Karpas-422 (cell line): ENCODE measurements around the gene NIPAL1. TPM values are rescaled to one million over a fixed set of nuclear protein-coding genes. Genes with fewer than 3 reads are reported as not detected.

Source experiments
- DNase-seq: peaks from one replicate; pipeline ENCODE4 v3.0.0-alpha.2; 2015
- H2AFZ ChIP-seq: fragments of 200-600 bp; sonication (generic); 2 replicates; pipeline ENCODE4 v1.6.1; 2014; ENCODE audit warnings: antibody characterized with exemption, low read length, mixed read lengths
- H3K27ac ChIP-seq: fragments of 200-600 bp; sonication (generic); 2 replicates; pipeline ENCODE4 v1.5.1; 2014; ENCODE audit warnings: mild to moderate bottlenecking, low read length, moderate library complexity
- H3K27me3 ChIP-seq: fragments of 200-600 bp; sonication (generic); 2 replicates; pipeline ENCODE4 v1.6.1; 2014; ENCODE audit warnings: low read length, mixed read lengths
- H3K36me3 ChIP-seq: fragments of 200-600 bp; sonication (generic); 2 replicates; pipeline ENCODE4 v1.6.1; 2014; ENCODE audit warnings: low read length, mixed read lengths; ENCODE audit not compliant: insufficient read depth
- H3K4me1 ChIP-seq: fragments of 200-600 bp; sonication (generic); 2 replicates; pipeline ENCODE4 v1.6.1; 2014; ENCODE audit warnings: mild to moderate bottlenecking, low read length, mixed read lengths
- H3K4me2 ChIP-seq: fragments of 200-600 bp; sonication (generic); 2 replicates; pipeline ENCODE4 v1.6.1; 2014; ENCODE audit warnings: low read length, low read depth, mild to moderate bottlenecking; ENCODE audit not compliant: poor library complexity, severe bottlenecking
- H3K4me3 ChIP-seq: fragments of 200-600 bp; sonication (generic); 2 replicates; pipeline ENCODE4 v1.5.1; 2014; ENCODE audit warnings: mild to moderate bottlenecking, antibody characterized with exemption, low read length, mixed read lengths
- H3K79me2 ChIP-seq: fragments of 200-600 bp; sonication (generic); 2 replicates; pipeline ENCODE4 v1.6.1; 2014; ENCODE audit warnings: mild to moderate bottlenecking, low read length, mixed read lengths
- H3K9ac ChIP-seq: fragments of 200-600 bp; sonication (generic); 2 replicates; pipeline ENCODE4 v1.6.0; 2014; ENCODE audit warnings: low read length
- H3K9me2 ChIP-seq: fragments of 200-600 bp; sonication (generic), shearing (Covaris generic); replicated peaks from 2 replicates; pipeline ENCODE4 v1.6.0; 2014; ENCODE audit warnings: mild to moderate bottlenecking, low read length, moderate library complexity; ENCODE audit not compliant: insufficient read depth
- H3K9me3 ChIP-seq: fragments of 300-700, 200-600 bp; sonication (generic); 2 replicates; pipeline ENCODE4 v1.6.1; 2014; ENCODE audit warnings: low read length, mixed read lengths
- H4K20me1 ChIP-seq: fragments of 200-600 bp; sonication (generic); 2 replicates; pipeline ENCODE4 v1.6.1; 2014; ENCODE audit warnings: mild to moderate bottlenecking, antibody characterized with exemption, low read length, low read depth; ENCODE audit not compliant: insufficient read depth
- total RNA-seq: library from RNA; depleted of rRNA; stranded (reverse); fragments of >200 nt; shearing (Covaris generic); gene quantifications from 2 replicates; pipeline ENCODE4 v1.2.3, GENCODE V29; 2014; ENCODE audit warnings: low replicate concordance

Gene NIPAL1
- total RNA-seq, 1 experiment from 2014 or later: 0.89 TPM

DNA sequence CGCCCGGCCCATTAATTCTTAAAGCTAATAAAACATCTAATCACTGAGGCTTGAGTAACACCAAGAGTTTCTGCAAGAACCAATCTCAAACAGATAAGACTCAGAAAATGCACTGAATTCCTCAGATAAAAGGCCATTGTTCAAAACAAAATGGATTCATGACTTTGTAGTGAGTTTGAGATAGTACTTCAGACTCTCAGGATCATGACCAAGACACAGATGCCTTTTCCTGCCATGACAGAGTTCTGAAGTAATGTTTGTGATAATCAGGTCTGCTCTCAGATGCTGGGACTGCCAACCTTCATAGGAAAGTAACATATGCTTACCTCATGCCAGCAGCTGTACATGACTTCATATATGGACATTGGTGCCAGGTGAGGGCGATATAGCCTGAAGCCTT is 54.6 kb downstream of the NIPAL1 start:
- H4K20me1 ChIP-seq: no peaks in the 10 kb centered on the region
- no peaks in the 10 kb centered on the region for H3K9me2 ChIP-seq
- no peaks in the 10 kb centered on the region for H3K27me3 ChIP-seq
- no peaks in the 10 kb centered on the region for H3K79me2 ChIP-seq
- H3K36me3 ChIP-seq: no peaks in the 10 kb centered on the region
- no peak overlapping the region for H3K4me2 ChIP-seq
- H3K4me1 ChIP-seq: no peaks in the 10 kb centered on the region
- H3K27ac ChIP-seq: no peak overlapping the region
- no peak overlapping the region for H2AFZ ChIP-seq
- no peaks in the 10 kb centered on the region for H3K9me3 ChIP-seq
- DNase-seq: no peak
- H3K9ac ChIP-seq: no peak overlapping the region
- H3K4me3 ChIP-seq: no peak overlapping the region

DNA sequence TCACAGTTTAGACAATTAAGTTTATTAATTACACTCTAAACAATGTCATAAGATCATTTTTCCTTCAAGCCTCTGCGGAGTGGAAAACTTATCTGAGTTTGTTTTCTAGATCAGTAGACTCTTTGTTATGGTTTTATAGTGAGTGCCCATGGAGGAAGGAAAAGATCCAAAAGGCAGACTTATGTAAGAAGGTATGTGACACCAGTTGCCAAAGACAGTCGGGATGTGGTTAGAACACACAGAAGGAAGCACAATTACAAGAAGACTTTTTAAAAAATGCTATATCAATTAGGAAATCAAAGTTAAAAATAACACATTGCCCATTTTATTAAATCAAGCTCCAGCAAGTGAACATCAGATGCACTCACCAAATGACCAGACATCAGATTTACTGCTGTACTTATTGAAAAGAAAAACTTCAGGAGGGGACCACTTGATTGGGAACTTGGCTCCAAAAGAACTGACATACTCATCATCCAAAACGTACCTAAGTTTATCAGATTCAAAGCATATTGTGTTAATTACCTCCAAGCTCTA is 57.1 kb downstream of the NIPAL1 start:
- no peak overlapping the region for H2AFZ ChIP-seq
- H3K36me3 ChIP-seq: no peaks in the 10 kb centered on the region

DNA sequence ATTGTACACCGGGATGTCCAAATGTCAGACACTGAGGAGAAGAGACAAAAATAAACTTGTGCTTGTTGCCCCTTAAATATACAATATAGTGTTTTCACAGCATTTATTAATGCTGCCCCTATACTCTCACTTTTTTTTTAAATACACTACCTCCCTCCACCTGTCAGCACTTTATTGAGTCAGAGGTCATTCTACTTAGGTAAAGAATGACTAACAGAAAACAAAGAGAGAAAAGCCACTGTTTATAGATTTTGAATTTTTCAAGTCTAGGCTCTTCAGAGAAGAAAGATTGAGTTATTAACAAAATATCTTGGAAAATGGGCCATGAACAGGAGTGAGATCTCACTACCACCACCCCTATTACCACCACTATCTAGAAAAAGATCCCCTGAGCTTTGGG is 58.1 kb downstream of the NIPAL1 start:
- Histone ChIP-seq H3K9ac (no peak overlapping the region), H3K79me2 (no peaks in the 10 kb centered on the region), H3K27ac (no peak overlapping the region), H3K4me2 (no peak overlapping the region), H3K27me3 (no peaks in the 10 kb centered on the region), H3K9me2 (no peaks in the 10 kb centered on the region), H3K4me1 (no peaks in the 10 kb centered on the region), H3K9me3 (no peaks in the 10 kb centered on the region), H4K20me1 (no peaks in the 10 kb centered on the region), H3K36me3 (no peaks in the 10 kb centered on the region), H2AFZ (no peak overlapping the region), H3K4me3 (no peak overlapping the region)
- DNase-seq: no peak

More for the DNA sequence above, 57.1 kb downstream of the NIPAL1 start:
- Histone ChIP-seq H3K4me2 (no peak overlapping the region), H3K9me2 (no peaks in the 10 kb centered on the region), H3K27ac (no peak overlapping the region), H3K4me1 (no peaks in the 10 kb centered on the region), H3K79me2 (no peaks in the 10 kb centered on the region), H3K9me3 (no peaks in the 10 kb centered on the region), H3K27me3 (no peaks in the 10 kb centered on the region), H3K9ac (no peak overlapping the region), H3K4me3 (no peak overlapping the region), H4K20me1 (no peaks in the 10 kb centered on the region)
- peak; percentile 9 for DNase-seq

DNA sequence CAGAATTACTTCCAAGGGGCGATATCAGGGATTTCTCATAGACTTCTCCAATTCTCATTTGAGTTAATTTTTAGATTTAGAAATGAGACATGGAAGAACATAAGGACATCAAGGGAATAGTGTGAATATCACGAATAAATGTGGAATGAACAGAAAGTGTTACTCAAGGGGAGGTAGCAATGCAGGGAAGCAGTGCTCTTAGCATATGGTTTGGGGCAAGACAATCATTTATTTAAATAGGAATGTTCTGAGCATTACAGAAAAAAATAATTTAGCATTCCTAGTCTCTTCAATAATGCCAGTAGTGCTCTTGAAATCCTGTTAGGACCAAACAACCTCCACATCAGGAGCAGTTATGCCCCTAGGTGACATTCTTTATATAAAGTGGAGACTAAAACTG is 61.9 kb downstream of the NIPAL1 start:
- no peaks in the 10 kb centered on the region for H3K36me3 ChIP-seq
- H3K9me2 ChIP-seq: no peaks in the 10 kb centered on the region
- no peaks in the 10 kb centered on the region for H3K9me3 ChIP-seq
- no peak overlapping the region for H3K27ac ChIP-seq
- no peaks in the 10 kb centered on the region for H3K27me3 ChIP-seq
- no peaks in the 10 kb centered on the region for H3K79me2 ChIP-seq
- H4K20me1 ChIP-seq: no peaks in the 10 kb centered on the region
- no peaks in the 10 kb centered on the region for H3K4me1 ChIP-seq
- no peak overlapping the region for H3K4me3 ChIP-seq
- no peak overlapping the region for H3K4me2 ChIP-seq
- H2AFZ ChIP-seq: no peak overlapping the region
- no peak for DNase-seq
- no peak overlapping the region for H3K9ac ChIP-seq

DNA sequence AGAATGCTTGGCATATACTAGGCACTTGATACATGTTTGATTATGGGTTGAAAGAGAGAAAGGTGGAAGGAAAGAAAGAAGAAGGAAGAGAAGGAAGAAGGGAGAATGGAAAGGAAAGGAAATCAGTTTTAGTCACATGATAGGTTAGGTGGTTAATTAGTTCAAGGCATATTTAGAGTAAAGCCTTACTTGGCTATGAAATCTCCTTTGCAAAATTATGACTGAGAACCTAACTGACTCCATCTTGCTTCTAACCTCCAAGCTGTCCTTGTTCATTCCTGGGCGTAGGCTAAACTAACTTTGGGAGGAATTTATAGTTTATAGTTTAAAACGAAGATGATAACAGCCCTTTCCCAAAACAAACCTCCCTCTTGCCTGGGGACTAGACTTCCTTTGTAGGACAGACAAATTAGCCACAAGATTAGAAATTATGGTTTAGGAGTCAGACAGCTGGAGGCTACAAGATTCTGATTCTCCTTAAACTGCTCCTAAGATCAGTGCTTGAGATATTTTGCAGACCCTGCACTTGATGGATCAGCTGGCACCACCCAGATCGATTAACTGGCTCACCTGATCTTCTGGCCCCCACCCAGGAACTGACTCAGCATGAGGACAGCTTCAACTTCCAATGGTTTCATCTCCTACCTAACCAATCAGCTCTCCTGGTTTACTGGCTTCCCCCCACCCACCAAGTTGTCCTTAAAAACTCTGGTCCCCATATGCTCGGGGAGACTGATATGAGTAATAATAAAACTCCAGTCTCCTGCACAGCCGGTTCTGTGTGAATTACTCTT is 62.5 kb downstream of the NIPAL1 start:
- Histone ChIP-seq H3K9me2 (no peaks in the 10 kb centered on the region), H4K20me1 (no peaks in the 10 kb centered on the region), H3K27ac (no peak overlapping the region), H3K4me3 (no peak overlapping the region), H2AFZ (no peak overlapping the region), H3K36me3 (no peaks in the 10 kb centered on the region), H3K4me1 (no peaks in the 10 kb centered on the region), H3K9me3 (no peaks in the 10 kb centered on the region), H3K9ac (no peak overlapping the region), H3K27me3 (no peaks in the 10 kb centered on the region), H3K79me2 (no peaks in the 10 kb centered on the region), H3K4me2 (no peak overlapping the region)
- DNase-seq: no peak

DNA sequence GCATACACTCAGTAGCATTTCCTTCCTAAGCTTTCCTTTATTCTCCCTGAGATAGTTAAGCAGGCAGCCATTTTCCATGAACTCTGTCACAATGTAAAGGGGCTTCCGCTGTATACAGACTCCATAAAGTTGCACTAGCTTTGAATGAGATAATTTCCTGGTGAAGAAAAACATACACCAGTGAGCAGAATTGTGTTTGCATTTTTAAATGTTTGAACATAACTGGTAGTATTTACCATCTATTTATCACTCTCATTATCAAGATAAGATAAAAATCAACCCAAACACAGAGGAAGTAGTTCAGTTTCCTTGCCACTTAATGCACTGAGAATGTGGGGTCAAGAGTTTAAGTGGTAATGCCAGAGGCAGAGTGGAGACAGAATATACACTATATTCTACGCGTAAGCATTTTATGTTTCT is 63.4 kb downstream of the NIPAL1 start:
- Histone ChIP-seq H3K9me3 (no peaks in the 10 kb centered on the region), H3K9ac (no peak overlapping the region), H3K27me3 (no peaks in the 10 kb centered on the region), H3K27ac (no peak overlapping the region), H2AFZ (no peak overlapping the region), H3K4me3 (no peak overlapping the region), H3K4me1 (no peaks in the 10 kb centered on the region), H3K4me2 (no peak overlapping the region), H4K20me1 (no peaks in the 10 kb centered on the region), H3K79me2 (no peaks in the 10 kb centered on the region), H3K36me3 (no peaks in the 10 kb centered on the region), H3K9me2 (no peaks in the 10 kb centered on the region)
- DNase-seq: no peak

DNA sequence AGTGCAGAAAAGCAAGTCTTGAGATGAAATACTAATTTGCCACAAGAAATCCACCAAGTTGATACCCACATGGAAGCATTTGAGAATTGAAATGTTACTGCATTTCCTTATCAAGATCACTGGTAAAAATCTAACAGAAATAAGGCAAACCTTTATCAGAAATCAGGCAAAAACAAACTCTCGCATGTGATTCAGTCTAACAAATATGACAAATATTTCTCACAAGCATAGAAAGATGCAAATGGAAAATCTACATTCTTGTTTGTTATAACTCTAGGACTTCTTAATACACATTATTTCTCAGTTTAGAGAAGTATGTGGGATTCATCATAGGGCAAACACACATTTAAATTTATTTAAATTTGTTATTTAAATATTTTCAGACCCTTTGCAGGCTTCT is 64.6 kb downstream of the NIPAL1 start:
- no peak overlapping the region for H3K27ac ChIP-seq
- H3K9ac ChIP-seq: no peak overlapping the region
- DNase-seq: no peak
- no peaks in the 10 kb centered on the region for H3K9me3 ChIP-seq
- no peaks in the 10 kb centered on the region for H3K27me3 ChIP-seq
- H4K20me1 ChIP-seq: no peaks in the 10 kb centered on the region
- H3K4me3 ChIP-seq: no peak overlapping the region
- H3K9me2 ChIP-seq: no peaks in the 10 kb centered on the region
- H3K4me2 ChIP-seq: no peak overlapping the region
- H3K36me3 ChIP-seq: no peaks in the 10 kb centered on the region
- no peak overlapping the region for H2AFZ ChIP-seq
- H3K79me2 ChIP-seq: no peaks in the 10 kb centered on the region
- H3K4me1 ChIP-seq: no peaks in the 10 kb centered on the region

DNA sequence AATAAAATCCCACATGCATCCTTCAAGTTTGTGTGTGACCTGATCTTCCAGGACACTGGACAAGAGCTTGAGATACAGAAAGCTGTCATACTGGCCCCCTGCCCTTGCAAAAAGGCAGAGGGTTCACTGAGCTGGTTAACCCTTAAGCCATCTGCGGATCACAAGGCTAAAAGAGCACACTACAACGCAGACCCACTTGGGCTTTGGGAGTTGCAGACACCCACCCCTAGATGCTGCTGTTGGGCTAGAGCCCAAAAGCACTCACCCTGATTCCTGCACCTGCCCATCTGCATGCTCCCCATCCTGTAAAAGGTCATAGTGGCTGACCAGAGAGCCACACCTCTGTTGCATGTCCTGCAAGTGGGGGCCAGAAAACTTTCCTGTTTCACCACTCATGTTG is 66.4 kb downstream of the NIPAL1 start:
- no peak for DNase-seq
- H3K36me3 ChIP-seq: no peaks in the 10 kb centered on the region
- H3K79me2 ChIP-seq: no peaks in the 10 kb centered on the region
- no peak overlapping the region for H3K9ac ChIP-seq
- H3K4me1 ChIP-seq: no peaks in the 10 kb centered on the region
- H3K9me2 ChIP-seq: no peaks in the 10 kb centered on the region
- H3K4me2 ChIP-seq: no peak overlapping the region
- H3K27me3 ChIP-seq: no peaks in the 10 kb centered on the region
- no peak overlapping the region for H3K27ac ChIP-seq
- H3K4me3 ChIP-seq: no peak overlapping the region
- H4K20me1 ChIP-seq: no peaks in the 10 kb centered on the region
- H3K9me3 ChIP-seq: no peaks in the 10 kb centered on the region
- H2AFZ ChIP-seq: no peak overlapping the region
